ENCODE data around the gene PCLO.

DNA sequence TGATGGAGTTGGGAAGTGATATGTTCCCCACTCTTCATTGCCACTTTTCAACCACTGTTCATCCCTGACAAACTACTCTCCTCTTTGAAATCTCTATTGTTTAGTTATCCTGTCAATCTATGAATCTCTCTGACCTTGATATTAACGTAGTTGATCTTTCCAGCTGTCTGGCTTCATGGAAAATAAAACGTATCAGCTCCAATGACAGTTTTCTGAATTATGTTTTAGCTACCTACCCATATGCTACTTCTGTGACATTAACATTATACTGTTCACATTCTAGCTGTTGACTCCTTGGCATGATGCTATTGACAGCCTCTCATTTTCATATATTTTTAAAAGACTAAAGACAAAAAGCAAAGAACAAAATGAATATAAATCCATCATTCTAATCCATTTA lies 53.3 kb downstream of the PCLO start:
- no peak for TF ChIP-seq EGR1 (conservative IDR thresholded peaks at IDR 0.05)
- TF ChIP-seq SREBF2 (CRISPR knock-in tag; IDR thresholded peaks at IDR 0.05), result no peak
